Stimulated activated CD8-positive, alpha-beta memory T cell treated with anti-CD3 and anti-CD28 coated beads, Interleukin-12 subunit alpha, Interleukin-12 subunit beta, amount 100 ng/mL, for 1 hour (primary cell): Measurements from ENCODE around the gene TBC1D22A.

Source experiments
- DNase-seq: peaks from one replicate; pipeline ENCODE4 v3.0.0-alpha.2; 2020; ENCODE audit warnings: low read depth

The TBC1D22A gene

DNA sequence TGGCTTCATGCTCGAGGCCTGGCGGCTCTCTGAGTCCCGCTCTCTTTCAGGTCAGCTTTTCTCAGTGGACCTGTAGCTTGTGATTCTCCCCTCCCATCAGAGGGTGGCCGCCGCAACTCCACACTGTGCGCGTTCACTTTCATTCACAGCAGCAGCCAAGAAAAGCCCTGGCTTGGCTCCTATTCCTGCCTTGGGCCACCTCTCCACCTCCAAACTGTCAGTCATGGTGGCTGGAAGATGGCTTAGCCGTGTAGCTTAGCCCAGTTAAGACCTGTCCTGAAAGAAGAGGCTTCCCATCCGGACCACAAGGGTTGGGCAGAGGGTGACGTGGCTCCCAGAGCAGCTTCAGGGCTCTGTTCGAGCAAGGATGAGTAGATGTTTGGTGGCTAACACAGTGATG, 125.5 kb downstream of the TBC1D22A start:
- DNase-seq, result no peak

DNA sequence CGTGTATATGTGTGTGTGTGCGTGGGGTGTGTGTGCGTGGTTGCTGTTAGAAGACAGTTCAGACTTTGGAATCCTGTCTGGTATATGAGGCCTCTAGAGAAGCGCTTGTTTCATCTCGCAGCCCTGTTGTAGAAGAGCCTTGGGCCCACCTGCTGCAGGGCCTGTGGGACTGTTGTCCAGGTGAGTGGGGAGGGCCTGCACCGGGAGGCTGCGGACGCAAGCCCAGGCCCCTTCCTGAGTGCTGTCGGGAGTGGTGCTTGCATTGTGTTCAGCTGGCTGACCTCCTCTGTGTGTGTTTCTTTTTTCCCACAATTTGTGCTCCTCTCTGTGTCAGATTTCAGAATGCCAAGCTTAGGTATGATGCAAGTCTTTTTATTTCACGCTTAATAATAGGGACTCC, 128.4 kb downstream of the TBC1D22A start:
- DNase-seq, result no peak

DNA sequence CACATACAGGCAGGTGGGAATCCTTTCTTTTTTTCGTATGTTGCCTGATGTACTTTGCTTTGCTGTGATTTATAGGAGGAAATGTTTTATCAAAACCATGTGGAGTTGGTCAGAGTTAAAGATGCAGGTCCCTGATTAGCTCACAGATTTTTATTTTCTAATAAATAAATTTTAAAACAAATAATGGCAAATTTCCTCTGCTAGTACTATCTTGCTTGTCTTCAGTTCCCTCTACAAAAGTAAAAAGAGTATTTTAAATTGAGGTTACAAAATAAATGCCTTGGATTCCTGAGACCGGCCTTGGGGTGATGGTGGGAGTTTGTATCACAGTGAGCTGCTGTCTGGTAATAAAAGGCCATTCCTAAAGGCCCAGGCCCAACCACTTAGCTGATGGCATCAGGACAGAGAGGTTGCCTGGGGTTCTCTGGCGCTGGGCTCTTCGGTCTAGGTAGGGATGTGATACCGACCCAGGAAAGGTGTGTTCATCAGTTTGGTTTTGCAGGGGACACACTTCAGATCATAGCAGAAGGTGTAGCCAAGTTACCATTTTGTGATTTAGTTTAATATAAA, 129.0 kb downstream of the TBC1D22A start:
- no peak for DNase-seq

DNA sequence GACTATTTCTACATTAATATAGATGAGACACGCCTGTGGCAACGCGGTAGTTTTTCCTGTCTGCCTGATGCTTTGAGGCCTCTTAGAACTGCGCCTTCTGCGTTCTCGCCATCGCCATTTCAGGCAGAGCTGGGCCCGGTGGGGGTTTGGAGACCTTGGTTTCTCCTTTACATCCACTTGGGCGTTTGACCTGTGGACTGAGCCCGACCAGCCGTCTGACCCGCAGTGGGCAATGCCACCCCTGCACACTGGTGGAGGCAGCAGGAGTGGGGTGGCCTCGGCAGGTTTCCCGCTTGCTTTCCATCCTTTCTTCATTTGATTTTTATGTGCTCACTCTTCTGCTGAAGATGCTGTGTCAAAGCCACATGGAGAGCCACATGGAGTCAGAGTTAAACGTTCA, 130.4 kb downstream of the TBC1D22A start:
- DNase-seq, result no peak

DNA sequence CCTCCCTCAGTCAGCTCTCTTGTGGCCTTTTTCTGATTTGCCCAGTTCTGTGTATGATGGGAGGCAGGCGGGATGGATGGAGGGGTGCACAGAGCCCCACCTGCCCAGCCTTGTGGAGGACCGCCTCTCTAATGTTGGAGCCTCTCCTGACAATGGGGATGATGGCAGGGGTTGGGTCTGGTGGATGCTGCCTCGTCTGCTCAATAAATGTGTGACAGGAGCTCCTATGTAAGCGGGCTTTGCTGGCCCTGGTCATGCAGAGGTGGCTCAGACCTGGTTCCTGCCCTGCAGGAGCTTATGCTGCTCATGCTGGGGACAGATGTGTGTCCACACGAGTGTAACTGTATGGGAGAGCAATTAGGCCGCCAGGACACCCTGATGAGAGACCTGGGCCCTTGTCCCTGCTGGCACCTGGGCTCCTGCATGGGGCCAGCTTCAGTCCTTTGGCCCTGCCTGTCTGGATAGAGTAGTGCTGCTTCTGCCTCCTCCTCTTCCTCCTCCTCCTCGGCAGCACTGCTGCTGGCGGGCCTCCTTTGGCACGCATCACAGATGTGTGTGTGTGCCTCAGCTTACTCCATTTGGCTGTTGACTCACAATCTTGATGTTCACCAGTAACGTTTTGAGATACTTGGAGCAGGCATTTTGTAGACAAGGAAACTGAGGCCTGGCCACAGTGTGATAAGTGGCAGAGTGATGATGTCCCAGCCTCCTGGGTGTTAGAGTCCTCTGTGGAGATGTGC, 131.0 kb downstream of the TBC1D22A start:
- DNase-seq, result no peak

DNA sequence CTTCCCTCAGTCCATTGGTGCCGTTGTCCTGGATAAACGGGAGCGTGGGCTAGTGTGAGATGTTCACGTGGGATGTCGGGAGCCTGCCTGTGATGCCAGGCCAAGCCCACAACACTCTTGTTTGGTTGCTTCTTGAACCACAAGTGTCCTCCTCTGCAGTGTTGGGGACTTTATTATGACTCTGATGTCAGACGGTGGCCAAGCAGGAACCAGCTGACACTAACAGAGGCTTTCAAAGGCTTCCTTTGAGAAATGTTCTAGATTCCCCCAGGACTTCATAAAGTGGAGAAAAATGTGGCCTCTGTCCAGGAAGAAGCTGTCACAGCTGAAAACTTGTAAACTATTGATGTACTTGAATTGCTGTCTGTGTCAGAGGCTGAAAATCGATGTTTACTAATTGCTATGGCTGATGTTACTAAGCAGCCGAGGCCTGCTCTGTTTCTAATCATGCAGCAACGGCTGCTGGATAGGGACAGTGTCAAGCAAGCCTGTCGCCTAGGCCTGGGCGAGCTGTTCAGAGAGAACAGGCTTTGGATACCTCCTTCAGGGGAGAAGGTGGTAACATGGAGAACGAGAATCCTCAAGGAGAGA, 131.7 kb downstream of the TBC1D22A start:
- DNase-seq, result no peak

DNA sequence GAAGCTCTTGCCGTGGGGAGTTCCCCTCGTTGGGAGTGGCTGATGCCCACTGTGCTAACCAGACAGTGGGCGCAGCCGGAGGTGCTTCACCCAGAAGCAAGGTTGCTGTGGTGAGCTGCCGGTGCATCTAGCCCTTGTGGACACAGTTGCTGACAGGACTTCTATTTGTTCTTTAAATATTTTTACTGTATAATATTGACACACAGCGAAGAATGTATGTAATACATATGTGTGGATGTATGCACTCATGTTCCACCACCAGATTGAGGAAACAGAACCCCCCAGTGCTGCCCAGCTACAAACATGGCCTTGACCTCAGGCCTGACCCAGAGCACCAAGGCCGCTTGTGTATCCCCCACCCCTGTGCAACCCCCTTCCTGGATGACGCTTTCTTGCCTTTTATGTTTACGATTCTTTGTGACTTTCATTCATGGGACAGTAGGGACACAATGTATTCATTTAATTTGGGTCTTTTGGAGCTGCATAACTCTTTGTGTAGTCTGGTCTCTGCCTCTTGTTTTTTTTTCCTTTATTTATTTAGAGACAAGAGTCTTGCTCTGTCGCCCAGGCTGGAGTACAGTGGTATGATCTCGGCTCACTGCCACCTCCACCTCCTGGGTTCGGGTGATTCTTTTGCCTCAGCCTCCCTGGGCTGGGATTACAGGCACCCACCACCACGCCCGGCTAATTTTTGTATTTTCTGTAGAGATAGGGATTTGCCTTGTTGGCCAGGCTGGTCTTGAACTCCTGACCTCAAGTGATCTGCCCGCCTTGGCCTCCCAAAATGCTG, 132.6 kb downstream of the TBC1D22A start:
- DNase-seq, result no peak

DNA sequence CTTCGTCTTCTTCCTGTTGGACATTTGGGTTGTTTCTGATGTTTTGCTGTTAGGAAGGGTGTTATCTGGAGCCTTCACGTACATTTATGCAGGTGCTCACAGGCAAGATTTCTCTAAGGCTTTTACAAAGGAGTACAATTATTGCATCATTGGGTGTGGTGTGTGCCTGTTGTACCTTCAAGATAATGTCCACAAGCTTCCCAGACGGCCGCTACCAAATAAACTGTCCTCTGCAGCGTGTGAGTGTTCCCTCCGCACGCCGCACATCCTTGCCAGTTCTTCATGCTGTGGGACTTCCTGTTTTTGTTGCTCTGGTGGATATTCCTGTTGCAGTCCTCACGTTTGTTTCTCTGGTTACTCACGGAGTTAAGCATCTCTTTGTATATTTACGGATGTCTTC, 133.3 kb downstream of the TBC1D22A start:
- no peak for DNase-seq

DNA sequence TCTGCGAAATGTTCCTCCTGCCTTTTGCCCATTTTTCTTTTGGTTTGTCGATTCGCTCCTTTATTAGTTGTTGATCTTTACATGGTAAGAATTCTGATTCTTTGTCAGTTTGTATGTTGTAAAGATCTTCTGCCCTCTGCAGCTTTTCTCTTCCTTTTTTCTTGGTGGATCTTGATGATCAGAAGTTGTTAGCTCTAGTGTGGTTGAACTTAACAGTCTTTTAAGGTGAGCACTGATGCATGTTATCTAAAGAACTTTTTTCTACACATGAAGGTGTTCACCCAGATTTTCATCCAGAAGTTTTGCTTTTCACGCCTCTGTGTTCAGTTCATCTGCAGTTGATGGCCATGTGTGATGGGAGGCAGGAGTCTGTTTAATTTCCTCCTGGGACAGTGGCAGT, 133.7 kb downstream of the TBC1D22A start:
- DNase-seq, result no peak

DNA sequence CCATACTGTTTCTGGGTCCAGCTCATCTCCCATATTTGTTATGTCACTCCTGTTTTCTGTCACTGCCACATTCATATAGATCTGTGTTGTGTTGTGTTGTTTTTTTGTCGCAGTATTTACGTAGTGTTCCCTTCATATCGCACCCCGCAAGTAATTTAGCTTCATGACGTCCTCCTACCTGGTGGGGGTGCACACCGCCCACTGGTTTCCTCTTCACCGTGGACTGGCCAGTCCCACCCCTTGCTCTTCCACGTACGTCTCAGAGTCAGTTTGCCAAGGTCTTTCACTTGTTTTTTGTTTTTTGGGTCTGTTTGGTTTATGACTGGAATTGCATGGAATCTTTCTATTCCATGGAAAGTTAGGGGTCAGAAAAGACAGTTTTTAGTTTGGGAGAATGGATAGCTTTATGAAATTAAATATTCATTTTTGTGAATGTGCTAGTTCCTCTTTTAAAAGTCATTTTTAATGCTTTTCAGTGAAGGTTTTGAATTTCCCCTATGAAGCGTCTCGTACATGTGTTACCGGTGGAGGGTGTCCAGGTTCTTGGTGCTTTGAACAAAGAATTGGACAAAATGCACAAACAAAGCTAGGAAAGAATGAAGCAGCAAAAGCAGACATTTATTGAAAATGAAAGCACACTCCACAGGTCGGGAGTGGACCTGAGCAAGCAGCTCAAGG, 134.3 kb downstream of the TBC1D22A start:
- DNase-seq, result no peak

DNA sequence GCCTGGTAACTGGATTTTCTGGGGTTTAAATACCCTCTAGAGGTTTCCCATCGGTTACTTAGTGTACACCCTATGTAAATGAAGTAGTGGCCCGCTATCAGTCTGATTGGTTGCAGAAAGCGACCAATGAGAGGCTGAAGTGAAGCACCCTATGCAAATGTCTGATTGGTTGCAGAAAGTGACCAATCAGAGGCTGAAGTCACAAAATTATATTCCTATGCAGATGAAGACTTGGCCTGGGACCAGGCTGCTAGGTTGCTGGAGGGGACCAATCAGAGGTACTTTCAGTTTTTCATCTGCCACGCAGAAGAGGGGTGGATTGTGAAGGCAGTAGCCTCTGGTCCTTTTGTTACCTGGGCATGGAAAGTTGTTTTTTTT, 134.8 kb downstream of the TBC1D22A start:
- no peak for DNase-seq

DNA sequence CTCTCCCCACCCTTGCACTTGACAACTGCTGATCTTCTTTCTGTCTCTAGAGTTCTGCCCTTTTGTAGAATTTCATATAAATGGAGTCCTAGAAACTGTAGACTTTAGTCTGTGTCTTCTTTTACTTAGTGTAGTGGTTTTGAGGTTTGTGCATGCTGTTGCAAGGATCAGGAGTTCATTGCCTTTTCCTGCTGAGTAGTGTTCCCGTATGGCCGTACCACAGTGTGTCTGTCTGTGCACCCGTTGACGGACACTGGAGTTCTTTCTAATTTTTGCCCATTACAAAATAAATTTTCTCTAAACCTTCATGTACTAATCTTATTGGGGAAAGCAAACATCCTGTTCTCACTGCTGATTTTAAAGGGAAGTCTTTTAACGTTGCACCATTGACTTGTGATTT, 138.1 kb downstream of the TBC1D22A start:
- no peak for DNase-seq

DNA sequence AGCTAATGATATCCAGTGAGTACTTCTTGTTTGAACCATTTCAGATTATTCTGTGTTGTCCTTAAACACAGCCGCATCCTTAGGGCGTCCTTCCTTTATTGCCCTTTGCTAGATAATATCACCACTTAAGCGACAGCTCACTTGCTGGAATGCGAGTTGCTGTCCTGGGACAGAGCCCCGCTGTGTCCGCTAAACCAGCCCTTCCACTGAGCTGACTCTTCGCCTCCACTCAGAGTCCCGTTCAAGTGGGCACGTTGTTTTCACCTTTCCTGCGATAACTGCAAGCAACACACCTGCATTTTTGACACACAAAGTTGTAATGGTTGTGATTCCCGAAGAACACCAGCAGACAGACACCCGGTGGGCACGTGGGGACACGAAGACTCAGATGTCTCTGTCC, 140.0 kb downstream of the TBC1D22A start:
- no peak for DNase-seq

DNA sequence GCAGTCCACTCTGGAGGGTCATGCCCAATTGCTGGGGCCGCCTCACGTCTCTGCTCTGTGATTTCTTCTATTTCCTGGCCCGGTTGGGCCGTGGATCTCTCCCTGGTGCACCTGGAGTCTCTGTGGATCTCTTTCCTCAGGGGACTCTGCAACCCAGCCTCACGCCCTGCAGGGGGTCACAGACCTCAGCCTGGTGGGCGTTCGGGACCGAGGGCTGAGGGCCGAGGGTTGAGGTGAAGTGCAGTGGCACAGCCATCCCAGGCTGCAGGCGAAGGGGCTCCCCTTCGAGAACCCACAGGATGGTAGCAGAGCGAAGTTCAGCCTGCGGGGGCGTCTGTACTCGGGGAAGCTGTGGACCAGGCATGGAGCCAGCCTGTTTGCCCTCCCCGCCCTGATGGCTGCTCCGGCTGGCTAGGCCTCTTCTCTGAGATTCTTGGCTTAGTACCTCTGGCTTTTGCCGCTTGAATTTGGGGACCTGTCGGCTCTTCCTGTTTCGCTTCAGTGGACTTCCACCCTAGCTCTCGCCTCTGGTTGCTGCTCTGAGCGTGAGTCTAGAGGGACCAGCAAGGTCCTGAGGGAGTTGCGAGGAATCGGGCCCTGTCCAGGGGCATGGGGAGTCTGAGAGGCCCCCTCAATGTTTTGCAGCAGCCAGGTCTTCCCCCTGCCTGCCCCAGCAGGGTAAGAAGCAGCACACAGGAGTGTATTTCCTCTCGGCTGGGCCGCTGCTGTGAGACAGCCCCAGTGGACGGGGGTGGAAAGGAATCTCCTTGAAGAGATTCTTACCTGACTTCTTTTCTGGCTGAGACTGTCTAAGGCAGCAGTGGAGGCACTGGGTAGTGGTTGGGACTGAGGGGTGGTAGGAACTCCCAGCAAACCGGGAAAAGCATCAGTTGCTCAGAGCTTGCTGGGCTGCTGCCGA, 140.8 kb downstream of the TBC1D22A start:
- no peak for DNase-seq

DNA sequence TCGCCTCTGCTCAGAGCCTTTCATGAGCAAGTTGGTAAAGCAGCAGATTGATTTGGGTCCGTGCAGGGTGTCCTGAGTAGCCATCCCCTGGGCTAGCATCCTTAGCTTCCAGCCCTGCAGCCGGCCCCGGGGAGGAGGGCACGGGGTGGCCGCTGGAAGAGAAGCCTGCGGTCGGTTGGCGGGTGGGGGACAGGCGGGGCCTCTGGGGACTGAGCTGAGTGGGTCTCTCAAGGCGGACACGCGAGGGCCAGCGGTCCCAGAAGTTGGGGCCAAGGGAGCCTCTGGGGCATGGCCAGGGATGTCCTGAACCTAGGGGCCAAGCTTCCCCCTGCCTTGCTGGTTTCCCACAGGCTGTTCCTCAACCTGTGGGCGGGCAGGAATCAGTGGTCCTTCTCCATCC, 143.0 kb downstream of the TBC1D22A start:
- DNase-seq, result no peak

DNA sequence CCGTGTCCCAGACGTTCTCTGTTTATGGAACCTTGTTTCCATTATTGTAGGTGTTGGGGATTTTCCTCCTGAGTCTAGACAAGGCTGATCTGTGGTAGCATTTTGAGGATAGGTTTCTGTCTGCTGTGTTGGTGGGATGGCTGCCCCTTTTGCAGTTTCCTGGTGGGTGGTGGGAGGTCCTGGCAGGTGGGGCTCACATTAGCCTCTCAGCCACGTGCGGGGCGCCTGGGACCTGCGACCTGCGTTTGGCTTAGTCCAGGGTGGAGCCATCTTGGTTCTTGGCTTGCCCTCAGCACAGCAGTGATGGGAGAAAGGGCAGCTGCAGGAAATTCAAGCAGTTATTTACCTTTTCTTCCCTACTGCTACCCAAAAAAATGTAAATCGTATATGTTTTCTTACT, 143.4 kb downstream of the TBC1D22A start:
- DNase-seq, result no peak

DNA sequence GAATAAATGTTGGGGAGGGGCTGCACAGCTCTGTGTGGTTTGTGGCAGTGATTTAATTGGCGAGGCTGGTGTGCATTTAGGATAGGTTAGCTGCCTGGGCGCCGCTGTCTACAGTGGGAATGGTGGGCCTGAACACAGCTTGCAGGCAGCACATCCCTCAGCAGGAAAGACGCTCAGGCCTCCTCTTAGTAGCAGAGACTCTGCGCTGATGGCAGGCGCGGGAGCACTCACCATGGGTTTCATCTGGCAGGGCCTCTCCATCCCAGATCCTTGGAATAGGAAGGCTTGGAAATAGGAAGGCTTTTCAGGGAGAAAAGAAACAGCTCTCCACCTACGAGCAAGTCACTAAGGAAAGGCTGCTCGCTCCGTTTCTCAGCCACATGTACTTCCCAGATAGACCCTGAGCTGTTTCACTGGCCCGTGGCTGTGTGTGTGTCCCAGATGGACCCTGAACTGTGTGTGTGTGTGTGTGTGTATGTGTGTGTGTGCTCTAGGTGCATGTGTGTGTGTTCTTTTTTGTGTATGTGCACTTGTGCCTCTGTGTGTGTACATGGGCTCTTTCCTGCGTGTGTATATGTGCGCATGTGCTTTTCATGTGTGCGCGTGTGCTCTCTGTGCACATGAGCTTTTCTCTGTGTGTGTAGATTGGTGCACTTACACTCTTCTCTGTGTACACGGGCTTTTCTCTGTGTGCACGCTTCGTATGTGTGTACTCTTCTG, 144.0 kb downstream of the TBC1D22A start:
- no peak for DNase-seq

DNA sequence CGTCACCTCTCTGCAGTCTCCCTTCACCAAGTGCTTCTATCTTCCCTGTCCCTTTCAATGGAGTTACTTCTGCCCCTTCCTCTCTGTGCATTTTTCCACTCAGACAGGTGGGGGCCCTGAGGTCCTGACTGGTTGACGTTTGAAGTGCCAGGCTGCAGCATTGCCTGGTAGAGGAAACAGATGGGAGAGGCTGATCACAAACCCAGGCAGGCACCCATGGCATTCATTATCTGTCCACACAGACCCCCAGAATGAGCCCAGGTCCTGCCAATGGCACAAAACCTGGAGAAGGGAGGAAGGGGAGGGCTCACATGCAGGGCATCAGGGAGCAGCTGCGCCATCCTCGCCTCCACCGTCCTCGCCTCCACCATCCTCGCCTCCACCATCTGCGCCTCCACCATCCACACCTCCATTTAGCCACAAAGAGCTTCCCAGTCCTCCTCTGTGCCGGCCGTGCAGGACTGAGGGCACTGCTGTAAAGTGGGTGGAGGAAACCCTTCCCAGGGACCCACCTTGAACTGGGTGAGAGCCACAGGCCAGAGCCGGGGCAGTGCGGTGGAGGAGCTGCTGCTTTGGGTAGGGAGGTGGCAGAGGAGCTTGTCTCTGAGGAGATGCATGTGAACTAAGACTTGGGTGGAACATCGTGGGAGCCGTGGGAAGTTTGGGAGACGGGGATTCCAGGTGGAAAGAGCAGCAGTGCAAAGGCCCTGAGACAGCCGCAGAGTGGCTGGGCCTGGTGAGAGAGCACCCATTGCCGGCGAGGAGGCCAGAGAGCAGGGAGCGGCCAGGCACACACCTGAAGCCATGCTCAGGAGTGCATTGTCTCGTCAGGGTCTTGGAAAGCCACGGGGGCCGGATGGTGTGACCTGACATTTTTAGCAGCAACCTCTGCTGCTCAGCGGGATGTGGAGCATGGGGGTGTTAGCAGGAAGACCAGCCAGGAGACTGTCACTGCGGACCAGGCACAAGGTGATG, 145.1 kb downstream of the TBC1D22A start:
- DNase-seq, result no peak

DNA sequence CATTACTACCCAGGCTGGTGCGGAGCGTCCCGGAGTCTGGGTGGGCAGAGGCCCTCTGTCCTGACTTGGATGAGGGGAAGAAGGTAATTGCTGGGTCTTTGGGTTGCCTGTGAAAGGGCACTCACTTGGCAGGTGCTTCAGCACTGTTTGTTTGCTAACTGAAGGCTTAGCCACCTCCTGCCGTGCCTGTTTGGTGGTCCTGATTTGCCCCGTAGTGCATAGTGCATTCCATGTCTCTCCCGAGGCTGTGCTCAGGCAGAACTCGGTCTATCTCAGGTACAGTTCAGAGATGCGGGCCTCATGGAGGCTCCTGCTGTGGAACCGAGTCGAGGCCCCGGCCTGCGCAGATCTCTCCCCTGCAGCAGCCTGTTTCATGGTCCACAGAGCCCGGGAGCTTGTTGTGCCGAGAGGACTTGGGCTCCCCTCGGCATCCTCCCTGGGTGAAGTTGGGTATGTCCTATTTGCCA, 146.2 kb downstream of the TBC1D22A start:
- DNase-seq, result no peak
